GM23338 (cell line): Measurements from ENCODE around the gene WDR27.

Source experiments
- CREB1 ChIP-seq: fragments of 250-450 bp; sonication (Bioruptor Pico); IDR thresholded peaks from 2 replicates; pipeline ENCODE4 v1.5.0; 2020; ENCODE audit warnings: low read depth, mild to moderate bottlenecking, moderate library complexity
- CTCF ChIP-seq, 2 experiments: fragments of 200-600 bp in 1 of 2; sonication (generic) in 1 of 2; conservative IDR thresholded peaks; 2 replicates each; pipeline versions ENCODE4 v1.5.1 to v1.6.1; 2016 to 2017; ENCODE audit warnings: antibody characterized with exemption in 2 of 2, low read depth in 2 of 2, mild to moderate bottlenecking in 2 of 2, moderate library complexity in 1 of 2
- EZH2 ChIP-seq: fragments of 200-600 bp; sonication (generic); IDR thresholded peaks from one replicate; pipeline ENCODE4 v1.8.0; 2017; ENCODE audit warnings: antibody characterized with exemption, mild to moderate bottlenecking, low read depth; ENCODE audit not compliant: unreplicated experiment
- EZH2phosphoT487 ChIP-seq: fragments of 200-600 bp; sonication (generic); IDR thresholded peaks from one replicate; pipeline ENCODE4 v1.8.1; 2018; ENCODE audit warnings: antibody characterized with exemption; ENCODE audit not compliant: unreplicated experiment
- POLR2AphosphoS5 ChIP-seq: IDR thresholded peaks from 2 replicates; pipeline ENCODE4 v1.6.1; 2016; ENCODE audit warnings: antibody characterized with exemption, low read depth
- STAT1 ChIP-seq: IDR thresholded peaks from one replicate; pipeline ENCODE4 v1.6.1; 2016; ENCODE audit warnings: antibody characterized with exemption; ENCODE audit not compliant: unreplicated experiment
- ZNF462 ChIP-seq: fragments of 250-450 bp; sonication (Bioruptor Pico); IDR thresholded peaks from 2 replicates; pipeline ENCODE4 v1.5.0; 2020; ENCODE audit warnings: mild to moderate bottlenecking, moderate library complexity
- TF ChIP-seq, protein P1 (sequence below): IDR thresholded peaks from one replicate; pipeline ENCODE4 v1.6.1; 2018; ENCODE audit warnings: antibody characterized with exemption; ENCODE audit not compliant: unreplicated experiment

DNA sequence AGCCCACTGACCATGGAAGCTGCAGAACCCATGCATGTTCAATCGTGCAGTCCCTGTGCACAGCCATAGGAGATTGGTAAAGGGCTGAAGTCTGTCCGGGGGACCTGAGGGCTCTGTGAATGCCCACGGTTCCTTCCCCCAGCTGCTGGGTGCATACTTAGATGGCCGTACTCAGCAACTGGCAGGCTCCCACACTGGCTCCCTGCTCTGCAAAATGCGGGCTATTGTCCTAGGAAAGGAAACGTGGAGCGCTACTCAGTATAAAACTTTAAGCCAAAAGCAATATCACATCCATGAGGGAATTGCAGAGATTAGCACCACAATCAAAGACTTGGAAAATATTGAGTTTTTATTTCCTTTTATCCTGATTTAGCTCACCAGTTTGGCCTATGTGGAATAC lies 202.0 kb downstream of the WDR27 start:
- TF ChIP-seq CTCF (conservative IDR thresholded peaks at IDR 0.05; ENCODE audit: low read depth in 2 of 2) (no peak), POLR2AphosphoS5 (no peak), EZH2phosphoT487 (no peak), ZNF462 (CRISPR knock-in tag) (no peak), EZH2 (no peak), STAT1 (no peak), CREB1 (CRISPR knock-in tag) (no peak)
- TF ChIP-seq, protein P1, sequence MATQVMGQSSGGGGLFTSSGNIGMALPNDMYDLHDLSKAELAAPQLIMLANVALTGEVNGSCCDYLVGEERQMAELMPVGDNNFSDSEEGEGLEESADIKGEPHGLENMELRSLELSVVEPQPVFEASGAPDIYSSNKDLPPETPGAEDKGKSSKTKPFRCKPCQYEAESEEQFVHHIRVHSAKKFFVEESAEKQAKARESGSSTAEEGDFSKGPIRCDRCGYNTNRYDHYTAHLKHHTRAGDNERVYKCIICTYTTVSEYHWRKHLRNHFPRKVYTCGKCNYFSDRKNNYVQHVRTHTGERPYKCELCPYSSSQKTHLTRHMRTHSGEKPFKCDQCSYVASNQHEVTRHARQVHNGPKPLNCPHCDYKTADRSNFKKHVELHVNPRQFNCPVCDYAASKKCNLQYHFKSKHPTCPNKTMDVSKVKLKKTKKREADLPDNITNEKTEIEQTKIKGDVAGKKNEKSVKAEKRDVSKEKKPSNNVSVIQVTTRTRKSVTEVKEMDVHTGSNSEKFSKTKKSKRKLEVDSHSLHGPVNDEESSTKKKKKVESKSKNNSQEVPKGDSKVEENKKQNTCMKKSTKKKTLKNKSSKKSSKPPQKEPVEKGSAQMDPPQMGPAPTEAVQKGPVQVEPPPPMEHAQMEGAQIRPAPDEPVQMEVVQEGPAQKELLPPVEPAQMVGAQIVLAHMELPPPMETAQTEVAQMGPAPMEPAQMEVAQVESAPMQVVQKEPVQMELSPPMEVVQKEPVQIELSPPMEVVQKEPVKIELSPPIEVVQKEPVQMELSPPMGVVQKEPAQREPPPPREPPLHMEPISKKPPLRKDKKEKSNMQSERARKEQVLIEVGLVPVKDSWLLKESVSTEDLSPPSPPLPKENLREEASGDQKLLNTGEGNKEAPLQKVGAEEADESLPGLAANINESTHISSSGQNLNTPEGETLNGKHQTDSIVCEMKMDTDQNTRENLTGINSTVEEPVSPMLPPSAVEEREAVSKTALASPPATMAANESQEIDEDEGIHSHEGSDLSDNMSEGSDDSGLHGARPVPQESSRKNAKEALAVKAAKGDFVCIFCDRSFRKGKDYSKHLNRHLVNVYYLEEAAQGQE: no peak
